ENCODE results near the gene CARD19. TPM values are rescaled to one million over a fixed set of nuclear protein-coding genes. Genes with fewer than 3 reads are reported as not detected.

The CARD19 gene
- total RNA-seq, 2 experiments from 2014 or later = 80.4 to 83.5 TPM

- CTCF ChIA-PET = interaction anchor here (1.0 to 3.6 kb wide), 4 partner anchors 16 to 135 kb away, joined by 3 to 8 read pairs (median 4); no protein-coding TSS in a partner anchor
- Mint-ChIP-seq H3K27ac (peak overlapping the region; percentile 96), H3K36me3 (ENCODE audit: low read depth) (peaks cover 55% of the 10 kb centered on the region), H3K27me3 (no peaks in the 10 kb centered on the region), H3K4me3 (no peak overlapping the region), H3K9me3 (peaks cover 31% of the 10 kb centered on the region), H3K4me1 (peaks cover 60% of the 10 kb centered on the region)
- DNase-seq = no peak
- POLR2A ChIA-PET = interaction anchor here (0.9 to 2.9 kb wide), 5 partner anchors 9 to 128 kb away, joined by 4 to 9 read pairs (median 6); no protein-coding TSS in a partner anchor
Measured at GRCh38 chr9:93092251-93092991, 3.6 kb upstream of the CARD19 start.

GRCh38 chr9:93093127-93093876 lies 2.7 kb upstream of the CARD19 start:
- H3K4me3 Mint-ChIP-seq = no peak overlapping the region
- CTCF ChIA-PET = interaction anchor here (1.2 to 3.6 kb wide), 2 partner anchors 16 to 29 kb away, joined by 6 to 8 read pairs; no protein-coding TSS in a partner anchor
- peaks cover 56% of the 10 kb centered on the region for H3K36me3 Mint-ChIP-seq (ENCODE audit: low read depth)
- H3K27me3 Mint-ChIP-seq = no peaks in the 10 kb centered on the region
- H3K27ac Mint-ChIP-seq = peak overlapping the region; percentile 96
- peaks cover 69% of the 10 kb centered on the region for H3K4me1 Mint-ChIP-seq
- DNase-seq = peak; percentile 36
- POLR2A ChIA-PET = interaction anchor here (1.6 to 2.9 kb wide), 4 partner anchors 10 to 90 kb away, joined by 4 to 9 read pairs (median 6); no protein-coding TSS in a partner anchor
- peaks cover 31% of the 10 kb centered on the region for H3K9me3 Mint-ChIP-seq

GRCh38 chr9:93093877-93094657 lies 1.9 kb upstream of the CARD19 start:
- Mint-ChIP-seq H3K27me3 (no peaks in the 10 kb centered on the region), H3K36me3 (ENCODE audit: low read depth) (peaks cover 50% of the 10 kb centered on the region), H3K4me3 (peak overlapping the region; percentile 76), H3K4me1 (peaks cover 75% of the 10 kb centered on the region), H3K9me3 (peaks cover 27% of the 10 kb centered on the region), H3K27ac (peak overlapping the region; percentile 96)
- ChIA-PET POLR2A (interaction anchor here (1.6 to 5.4 kb wide), 11 partner anchors 10 to 472 kb away, joined by 4 to 63 read pairs (median 9); partner anchors contain the start of gene NINJ1), CTCF (interaction anchor here (1.2 to 5.6 kb wide), 4 partner anchors 15 to 30 kb away, joined by 6 to 55 read pairs (median 8); no protein-coding TSS in a partner anchor)
- DNase-seq = no peak

- no peak for DNase-seq
- ChIA-PET CTCF (interaction anchor here (1.0 to 5.6 kb wide), 4 partner anchors 14 to 127 kb away, joined by 3 to 55 read pairs (median 5); no protein-coding TSS in a partner anchor), POLR2A (interaction anchor here (0.6 to 5.4 kb wide), 12 partner anchors 10 to 471 kb away, joined by 3 to 63 read pairs (median 7); partner anchors contain the start of genes FAM120AOS and NINJ1)
- H3K9me3 Mint-ChIP-seq = peaks cover 23% of the 10 kb centered on the region
- peaks cover 48% of the 10 kb centered on the region for H3K36me3 Mint-ChIP-seq (ENCODE audit: low read depth)
- peak overlapping the region; percentile 76 for H3K4me3 Mint-ChIP-seq
- H3K4me1 Mint-ChIP-seq = peaks cover 79% of the 10 kb centered on the region
- peak overlapping the region; percentile 96 for H3K27ac Mint-ChIP-seq
- no peaks in the 10 kb centered on the region for H3K27me3 Mint-ChIP-seq
Measured at GRCh38 chr9:93094658-93095204, 1.3 kb upstream of the CARD19 start.

GRCh38 chr9:93095205-93096130 lies 549 bp upstream of the CARD19 start:
- Mint-ChIP-seq H3K4me1 (peaks cover 78% of the 10 kb centered on the region), H3K27ac (peak overlapping the region; percentile 96), H3K36me3 (ENCODE audit: low read depth) (peaks cover 46% of the 10 kb centered on the region), H3K9me3 (peaks cover 19% of the 10 kb centered on the region), H3K27me3 (no peaks in the 10 kb centered on the region), H3K4me3 (peak overlapping the region; percentile 76)
- CTCF ChIA-PET = interaction anchor here (0.8 to 5.6 kb wide), 6 partner anchors 13 to 128 kb away, joined by 3 to 55 read pairs (median 3); no protein-coding TSS in a partner anchor
- POLR2A ChIA-PET = interaction anchor here (0.6 to 5.4 kb wide), 18 partner anchors 11 to 471 kb away, joined by 3 to 63 read pairs (median 5); partner anchors contain the start of genes FAM120AOS and NINJ1
- DNase-seq = peak; percentile 100

GRCh38 chr9:93096811-93097382 lies 880 bp downstream of the CARD19 start:
- POLR2A ChIA-PET = interaction anchor here (0.9 to 5.4 kb wide), 14 partner anchors 11 to 469 kb away, joined by 3 to 63 read pairs (median 8); no protein-coding TSS in a partner anchor
- CTCF ChIA-PET = interaction anchor here (1.1 to 5.6 kb wide), 3 partner anchors 12 to 139 kb away, joined by 3 to 55 read pairs (median 3); no protein-coding TSS in a partner anchor
- Mint-ChIP-seq H3K36me3 (ENCODE audit: low read depth) (peaks cover 46% of the 10 kb centered on the region), H3K27ac (peak overlapping the region; percentile 92), H3K27me3 (no peaks in the 10 kb centered on the region), H3K4me1 (peaks cover 76% of the 10 kb centered on the region), H3K4me3 (peak overlapping the region; percentile 87), H3K9me3 (peaks cover 12% of the 10 kb centered on the region)
- no peak for DNase-seq

- Mint-ChIP-seq H3K27me3 (no peaks in the 10 kb centered on the region), H3K36me3 (ENCODE audit: low read depth) (peaks cover 44% of the 10 kb centered on the region), H3K4me1 (peaks cover 74% of the 10 kb centered on the region), H3K9me3 (peaks cover 7% of the 10 kb centered on the region), H3K27ac (peak overlapping the region; percentile 92), H3K4me3 (peak overlapping the region; percentile 87)
- ChIA-PET CTCF (interaction anchor here (1.1 to 5.6 kb wide), 4 partner anchors 11 to 140 kb away, joined by 3 to 55 read pairs (median 5); no protein-coding TSS in a partner anchor), POLR2A (interaction anchor here (1.0 to 5.4 kb wide), 11 partner anchors 10 to 144 kb away, joined by 3 to 63 read pairs (median 4); no protein-coding TSS in a partner anchor)
- DNase-seq = no peak
Measured at GRCh38 chr9:93097511-93098201, 1.6 kb downstream of the CARD19 start.

GRCh38 chr9:93098236-93098946 lies 2.4 kb downstream of the CARD19 start:
- H3K4me1 Mint-ChIP-seq = peaks cover 74% of the 10 kb centered on the region
- CTCF ChIA-PET = interaction anchor here (1.1 to 5.6 kb wide), 4 partner anchors 10 to 141 kb away, joined by 3 to 55 read pairs (median 5); no protein-coding TSS in a partner anchor
- peak overlapping the region; percentile 87 for H3K4me3 Mint-ChIP-seq
- peaks cover 10% of the 10 kb centered on the region for H3K9me3 Mint-ChIP-seq
- peak overlapping the region; percentile 92 for H3K27ac Mint-ChIP-seq
- H3K27me3 Mint-ChIP-seq = no peaks in the 10 kb centered on the region
- peak; percentile 82 for DNase-seq
- POLR2A ChIA-PET = interaction anchor here (0.6 to 5.4 kb wide), 13 partner anchors 9 to 145 kb away, joined by 3 to 63 read pairs (median 4); no protein-coding TSS in a partner anchor
- H3K36me3 Mint-ChIP-seq (ENCODE audit: low read depth) = peaks cover 47% of the 10 kb centered on the region

GRCh38 chr9:93099551-93100275 lies 3.7 kb downstream of the CARD19 start:
- H3K4me3 Mint-ChIP-seq = peak overlapping the region; percentile 87
- DNase-seq = no peak
- ChIA-PET CTCF (interaction anchor here (5.6 kb wide), 1 partner anchor 9 kb away, joined by 55 read pairs; no protein-coding TSS in a partner anchor), POLR2A (interaction anchor here (5.2 to 5.4 kb wide), 2 partner anchors 15 to 34 kb away, joined by 32 to 63 read pairs; no protein-coding TSS in a partner anchor)
- peaks cover 71% of the 10 kb centered on the region for H3K4me1 Mint-ChIP-seq
- peaks cover 58% of the 10 kb centered on the region for H3K36me3 Mint-ChIP-seq (ENCODE audit: low read depth)
- H3K27ac Mint-ChIP-seq = peak overlapping the region; percentile 92
- H3K9me3 Mint-ChIP-seq = peaks cover 20% of the 10 kb centered on the region
- no peaks in the 10 kb centered on the region for H3K27me3 Mint-ChIP-seq

Measured in activated CD4-positive, alpha-beta memory T cell treated with anti-CD3 and anti-CD28 coated beads, Interleukin-2, amount 10 ng/mL, durations not matched to agents 7 days and 5 days (primary cell).